Tibial nerve (tissue), 3 donors: ENCODE results near the gene EML6.

ENCODE experiments used
- CTCF ChIP-seq, 5 experiments: fragments of 200-600 bp in 3 of 5; fragments of 450-650 bp in 2 of 5; sonication (generic) in 3 of 5; IDR thresholded peaks; one replicate each; pipeline ENCODE4 v1.5.1; 2016 to 2019; ENCODE audit warnings: antibody characterized with exemption in 5 of 5, mild to moderate bottlenecking in 3 of 5, moderate library complexity in 2 of 5
- POLR2A ChIP-seq, 2 donors: fragments of 450-650 bp; IDR thresholded peaks; one replicate each; pipeline ENCODE4 v1.6.1; 2017; ENCODE audit warnings: antibody characterized with exemption in 2 of 2, mild to moderate bottlenecking in 2 of 2, moderate library complexity in 2 of 2

GRCh38 chr2:54773838-54774237 lies 50.4 kb downstream of the EML6 start:
- TF ChIP-seq CTCF (IDR thresholded peaks at IDR 0.05) (no peak), POLR2A (IDR thresholded peaks at IDR 0.05) (no peak)
